Measurements from ENCODE around the gene EEFSEC. TPM values are rescaled to one million over a fixed set of nuclear protein-coding genes. Genes with fewer than 3 reads are reported as not detected.

Gene EEFSEC
- total and polyA plus RNA-seq, 11 donors, result 17.5 to 48.0 (median 22.5) TPM

GRCh38 chr3:128173200-128173599, 19.9 kb downstream of the EEFSEC start:
- no peak for TF ChIP-seq POLR2A (IDR thresholded peaks at IDR 0.05)
- no peak for TF ChIP-seq CTCF (IDR thresholded peaks at IDR 0.05)
- no peaks in the 10 kb centered on the region for H3K9me3 ChIP-seq
- DNase-seq (no peak), ATAC-seq (no peak)
- intact Hi-C loops (cut with DNase I), result loop anchor here in 9 of 10 donors (5.0 to 10.0 kb wide), 8 partner anchors 132 to 434 kb away; partner anchors contain the start of gene GATA2 (in 1 of the 9)
- H3K27ac ChIP-seq, result peak overlapping the region in 2 of 12 donors; percentile 44 to 62
- no peak overlapping the region for H3K4me3 ChIP-seq
- peaks cover 0 to 77% (median 42%) of the 10 kb centered on the region in 12 donors for H3K4me1 ChIP-seq
- 76 to 84% (median 81%) methylated on average over 8 of the region's 8 CpGs for WGBS, 4 donors
- no peaks in the 10 kb centered on the region for H3K27me3 ChIP-seq
- H3K36me3 ChIP-seq, result no peaks in the 10 kb centered on the region

GRCh38 chr3:128173849-128174248, 20.6 kb downstream of the EEFSEC start:
- TF ChIP-seq POLR2A (IDR thresholded peaks at IDR 0.05), result no peak
- peak in 3 of 12 donors; percentile 11 to 33 (median 24) for TF ChIP-seq CTCF (IDR thresholded peaks at IDR 0.05)
- H3K27ac ChIP-seq, result peak overlapping the region in 8 of 12 donors; percentile 8 to 66 (median 35)
- H3K36me3 ChIP-seq, result no peaks in the 10 kb centered on the region
- ATAC-seq (peak; percentile 76 to 85 (median 79)), DNase-seq (peak in 3 of 5 donors; percentile 28 to 42 (median 41))
- intact Hi-C loops (cut with DNase I), result loop anchor here in 9 of 10 donors (5.0 to 10.0 kb wide), 8 partner anchors 131 to 433 kb away; partner anchors contain the start of gene GATA2 (in 1 of the 9)
- H3K9me3 ChIP-seq, result no peaks in the 10 kb centered on the region
- H3K4me1 ChIP-seq, result peaks cover 0 to 76% (median 44%) of the 10 kb centered on the region in 12 donors
- no peaks in the 10 kb centered on the region for H3K27me3 ChIP-seq
- no peak overlapping the region for H3K4me3 ChIP-seq
- 39 to 59% (median 45%) methylated on average over 7 of the region's 7 CpGs for WGBS, 4 donors

- 62 to 75% (median 69%) methylated on average over 9 of the region's 9 CpGs for WGBS, 4 donors
- DNase-seq (no peak), ATAC-seq (peak in 1 of 4 donors; percentile 16)
- no peak overlapping the region for H3K4me3 ChIP-seq
- H3K36me3 ChIP-seq, result no peaks in the 10 kb centered on the region
- H3K4me1 ChIP-seq, result peaks cover 0 to 80% (median 47%) of the 10 kb centered on the region in 12 donors
- intact Hi-C loops (cut with DNase I), result loop anchor here in 9 of 10 donors (5.0 to 10.0 kb wide), 8 partner anchors 130 to 432 kb away; partner anchors contain the start of gene GATA2 (in 1 of the 9)
- H3K27me3 ChIP-seq, result no peaks in the 10 kb centered on the region
- peak overlapping the region in 7 of 12 donors; percentile 4 to 66 (median 44) for H3K27ac ChIP-seq
- no peaks in the 10 kb centered on the region for H3K9me3 ChIP-seq
- TF ChIP-seq POLR2A (IDR thresholded peaks at IDR 0.05), result no peak
Observed at GRCh38 chr3:128174675-128175590, 21.7 kb downstream of the EEFSEC start.

GRCh38 chr3:128175768-128176167, 22.5 kb downstream of the EEFSEC start:
- DNase-seq (no peak), ATAC-seq (no peak)
- H3K36me3 ChIP-seq, result no peaks in the 10 kb centered on the region
- no peak overlapping the region for H3K4me3 ChIP-seq
- no peak for TF ChIP-seq POLR2A (IDR thresholded peaks at IDR 0.05)
- no peak for TF ChIP-seq CTCF (IDR thresholded peaks at IDR 0.05)
- peak overlapping the region in 1 of 12 donors; percentile 34 for H3K27ac ChIP-seq
- no peaks in the 10 kb centered on the region for H3K27me3 ChIP-seq
- no peaks in the 10 kb centered on the region for H3K9me3 ChIP-seq
- intact Hi-C loops (cut with DNase I), result loop anchor here in 4 of 10 donors (10.0 kb wide), 4 partner anchors 129 to 429 kb away; no protein-coding TSS in a partner anchor
- 93 to 98% (median 94%) methylated on average over 5 of the region's 5 CpGs for WGBS, 4 donors
- H3K4me1 ChIP-seq, result peaks cover 0 to 79% (median 48%) of the 10 kb centered on the region in 12 donors
